Adipocyte (in vitro differentiated cells): ENCODE measurements around the gene SCIN.
A peak's percentile ranks its signal among the peaks of the same experiment; 100 is the strongest.

ENCODE experiments used
- DNase-seq: peaks from one replicate; pipeline ENCODE4 v3.0.0-alpha.2; 2015; ENCODE audit warnings: low read depth
- H3K27me3 ChIP-seq: replicated peaks from 2 replicates; pipeline ENCODE4 v1.7.0; 2013; ENCODE audit warnings: mild to moderate bottlenecking, low read length, moderate library complexity; ENCODE audit not compliant: control insufficient read depth, insufficient read depth
- H3K36me3 ChIP-seq: 2 replicates; pipeline ENCODE4 v1.7.0; 2013; ENCODE audit warnings: low read length, mild to moderate bottlenecking, moderate library complexity; ENCODE audit not compliant: control insufficient read depth, insufficient read depth, severe bottlenecking
- H3K4me1 ChIP-seq: 2 replicates; pipeline ENCODE4 v1.7.0; 2013; ENCODE audit warnings: mild to moderate bottlenecking, low read length, moderate library complexity; ENCODE audit not compliant: control insufficient read depth, insufficient read depth
- H3K4me3 ChIP-seq: 2 replicates; pipeline ENCODE4 v1.7.0; 2013; ENCODE audit warnings: mild to moderate bottlenecking, low read length, moderate library complexity
- H3K9ac ChIP-seq: 2 replicates; pipeline ENCODE4 v1.7.0; 2013; ENCODE audit warnings: mild to moderate bottlenecking, low read length, moderate library complexity
- H3K9me3 ChIP-seq: 2 replicates; pipeline ENCODE4 v1.7.0; 2013; ENCODE audit warnings: mild to moderate bottlenecking, low read length, moderate library complexity; ENCODE audit not compliant: control insufficient read depth

The SCIN gene

GRCh38 chr7:12588259-12588904, 17.9 kb downstream of the SCIN start:
- DNase-seq = no peak
- peaks cover 9% of the 10 kb centered on the region for H3K4me1 ChIP-seq
- no peaks in the 10 kb centered on the region for H3K9me3 ChIP-seq
- no peaks in the 10 kb centered on the region for H3K27me3 ChIP-seq
- H3K36me3 ChIP-seq = no peaks in the 10 kb centered on the region
- no peak overlapping the region for H3K9ac ChIP-seq
- H3K4me3 ChIP-seq = no peak overlapping the region

GRCh38 chr7:12590559-12590958, 20.0 kb downstream of the SCIN start:
- Histone ChIP-seq H3K4me1 (no peaks in the 10 kb centered on the region), H3K9me3 (no peaks in the 10 kb centered on the region), H3K4me3 (no peak overlapping the region), H3K9ac (no peak overlapping the region), H3K27me3 (no peaks in the 10 kb centered on the region), H3K36me3 (no peaks in the 10 kb centered on the region)
- no peak for DNase-seq

- no peak overlapping the region for H3K9ac ChIP-seq
- H3K9me3 ChIP-seq = no peaks in the 10 kb centered on the region
- H3K4me3 ChIP-seq = no peak overlapping the region
- H3K36me3 ChIP-seq = no peaks in the 10 kb centered on the region
- no peak for DNase-seq
- H3K4me1 ChIP-seq = peaks cover 9% of the 10 kb centered on the region
- no peaks in the 10 kb centered on the region for H3K27me3 ChIP-seq
Observed at GRCh38 chr7:12594122-12594897, 23.8 kb downstream of the SCIN start.

DNA sequence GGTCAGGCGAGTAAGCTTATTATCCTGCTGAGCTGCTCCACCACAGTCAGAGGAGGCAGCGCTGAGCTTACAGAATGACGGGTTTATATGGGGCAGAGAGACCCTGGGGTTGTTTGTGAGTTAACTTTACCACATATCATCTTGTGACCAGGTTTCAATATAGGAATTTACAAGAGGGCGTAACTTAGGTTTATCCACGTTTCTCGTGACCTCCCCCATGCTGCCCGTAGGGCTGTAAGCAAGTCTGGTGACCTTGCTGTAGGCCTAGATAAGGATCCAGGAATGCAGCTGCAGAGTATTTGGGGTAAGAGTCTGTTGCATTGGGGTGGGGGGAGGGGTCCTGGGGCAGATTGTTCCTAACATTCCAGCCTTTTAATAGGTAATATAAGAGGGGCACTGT, 24.6 kb downstream of the SCIN start:
- H3K4me3 ChIP-seq = no peak overlapping the region
- no peaks in the 10 kb centered on the region for H3K36me3 ChIP-seq
- H3K27me3 ChIP-seq = no peaks in the 10 kb centered on the region
- no peak overlapping the region for H3K9ac ChIP-seq
- no peaks in the 10 kb centered on the region for H3K9me3 ChIP-seq
- peaks cover 9% of the 10 kb centered on the region for H3K4me1 ChIP-seq
- DNase-seq = no peak

DNA sequence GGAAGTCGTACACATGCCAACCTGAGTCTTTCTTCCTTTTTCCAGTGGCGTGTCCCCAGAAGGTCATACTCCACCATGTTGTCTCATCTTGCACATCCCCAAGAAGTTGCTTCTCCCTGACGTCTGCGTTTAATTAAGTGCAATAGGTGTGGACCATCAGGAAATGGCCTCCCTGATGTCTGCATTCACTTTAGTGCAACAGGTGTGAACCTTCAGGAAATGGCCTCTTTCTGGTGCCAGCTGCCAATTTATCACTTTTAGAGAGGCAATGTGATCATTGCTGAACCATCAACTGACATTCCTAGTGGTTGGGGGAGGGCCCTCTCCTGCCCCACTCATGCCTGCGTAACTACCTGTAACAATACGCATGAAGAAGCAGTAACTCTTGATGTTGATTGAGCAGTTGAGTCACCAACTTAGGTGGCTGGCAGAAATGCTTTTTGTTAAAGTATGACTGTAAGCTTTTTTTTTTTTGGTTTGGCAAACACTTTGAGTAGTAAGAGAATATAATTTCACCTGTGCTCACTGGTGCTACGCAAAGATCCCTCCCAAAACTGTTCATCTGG, 25.8 kb downstream of the SCIN start:
- peaks cover 1% of the 10 kb centered on the region for H3K9me3 ChIP-seq

DNA sequence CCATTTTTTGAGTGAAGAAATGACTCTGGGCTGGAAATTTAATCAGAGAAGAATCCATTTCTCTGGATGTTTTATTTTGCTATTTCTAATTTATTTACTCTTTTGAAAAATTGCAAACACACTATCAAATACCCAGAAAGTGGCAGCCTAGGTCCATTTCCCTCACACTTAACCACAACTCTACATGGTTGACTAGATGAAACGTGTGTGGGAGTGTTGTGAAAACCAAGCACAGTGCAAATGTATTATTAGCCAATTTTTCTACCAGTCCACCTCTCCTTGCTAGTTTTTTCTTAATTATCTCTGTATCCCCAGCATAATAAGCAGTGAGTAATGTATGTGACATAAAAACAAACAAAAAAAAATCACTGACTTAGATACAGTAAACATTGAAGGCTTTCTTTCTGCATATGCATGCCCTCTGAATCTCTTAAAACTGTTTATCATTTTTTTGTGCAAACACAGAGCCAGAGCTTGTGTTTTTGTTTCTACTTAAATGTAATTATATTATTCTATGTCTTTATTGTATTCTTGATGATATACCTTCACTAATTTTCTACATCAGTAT, 30.9 kb downstream of the SCIN start:
- Histone ChIP-seq H3K9ac (no peak overlapping the region), H3K27me3 (no peaks in the 10 kb centered on the region), H3K9me3 (peaks cover 14% of the 10 kb centered on the region), H3K36me3 (no peaks in the 10 kb centered on the region), H3K4me1 (peaks cover 9% of the 10 kb centered on the region), H3K4me3 (no peak overlapping the region)
- no peak for DNase-seq

More for the DNA sequence above, 25.8 kb downstream of the SCIN start:
- Histone ChIP-seq H3K36me3 (no peaks in the 10 kb centered on the region), H3K4me3 (no peak overlapping the region), H3K4me1 (peaks cover 9% of the 10 kb centered on the region), H3K27me3 (no peaks in the 10 kb centered on the region), H3K9ac (no peak overlapping the region)
- DNase-seq = no peak

- DNase-seq = peak; percentile 19
- no peak overlapping the region for H3K4me3 ChIP-seq
- no peaks in the 10 kb centered on the region for H3K27me3 ChIP-seq
- no peaks in the 10 kb centered on the region for H3K36me3 ChIP-seq
- H3K9me3 ChIP-seq = peaks cover 6% of the 10 kb centered on the region
- peaks cover 25% of the 10 kb centered on the region for H3K4me1 ChIP-seq
- no peak overlapping the region for H3K9ac ChIP-seq
Observed at GRCh38 chr7:12607134-12607533, 36.6 kb downstream of the SCIN start.

DNA sequence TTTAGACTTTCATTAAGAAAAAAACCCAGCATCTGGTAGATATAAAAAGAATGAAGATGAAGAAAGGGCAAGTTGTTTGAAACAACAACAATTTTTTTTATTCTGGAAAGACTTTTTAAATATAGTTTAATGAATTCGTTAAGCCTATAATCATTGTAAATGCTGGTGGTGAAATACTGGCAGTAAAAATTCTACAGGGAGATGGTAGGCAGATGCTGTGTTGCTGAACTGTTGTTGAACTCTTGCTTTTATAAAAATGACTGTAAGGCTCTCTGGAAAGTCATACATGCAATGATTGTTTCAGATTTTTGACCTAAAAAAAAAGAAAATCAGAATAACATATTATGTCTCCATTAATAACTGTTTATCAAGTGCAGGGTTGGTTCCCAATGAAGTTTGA, 39.0 kb downstream of the SCIN start:
- Histone ChIP-seq H3K36me3 (no peaks in the 10 kb centered on the region), H3K9me3 (no peaks in the 10 kb centered on the region), H3K9ac (no peak overlapping the region), H3K4me1 (peaks cover 25% of the 10 kb centered on the region), H3K27me3 (no peaks in the 10 kb centered on the region), H3K4me3 (no peak overlapping the region)
- DNase-seq = peak; percentile 47

DNA sequence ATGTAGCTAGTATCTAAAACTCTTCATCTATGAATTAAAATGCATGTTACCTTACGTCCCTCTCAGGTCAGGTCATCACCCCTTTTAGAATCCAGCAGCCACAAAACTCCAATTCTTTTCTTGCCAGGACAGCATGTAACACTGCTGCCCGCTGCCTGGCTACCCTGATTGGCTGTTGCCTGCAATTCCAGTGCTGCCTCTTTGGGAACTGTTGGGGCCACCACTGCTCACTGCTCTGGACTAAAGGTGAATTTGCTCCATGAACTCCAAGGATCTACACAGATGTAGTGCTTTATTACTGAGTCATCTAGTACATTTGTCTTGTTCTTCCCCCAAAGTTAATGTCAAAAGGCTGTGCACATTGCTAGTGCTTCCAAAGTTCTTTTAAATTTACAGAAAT, 40.4 kb downstream of the SCIN start:
- Histone ChIP-seq H3K36me3 (no peaks in the 10 kb centered on the region), H3K4me1 (peaks cover 25% of the 10 kb centered on the region), H3K9me3 (no peaks in the 10 kb centered on the region), H3K27me3 (no peaks in the 10 kb centered on the region), H3K4me3 (peak overlapping the region; percentile 35), H3K9ac (peak overlapping the region; percentile 11)
- peak; percentile 24 for DNase-seq

GRCh38 chr7:12612622-12613021, 42.1 kb downstream of the SCIN start:
- Histone ChIP-seq H3K36me3 (no peaks in the 10 kb centered on the region), H3K27me3 (no peaks in the 10 kb centered on the region), H3K4me3 (no peak overlapping the region), H3K4me1 (peaks cover 25% of the 10 kb centered on the region), H3K9ac (no peak overlapping the region), H3K9me3 (no peaks in the 10 kb centered on the region)
- no peak for DNase-seq

- H3K4me3 ChIP-seq = no peak overlapping the region
- H3K27me3 ChIP-seq = no peaks in the 10 kb centered on the region
- H3K9me3 ChIP-seq = no peaks in the 10 kb centered on the region
- H3K36me3 ChIP-seq = no peaks in the 10 kb centered on the region
- no peak for DNase-seq
- no peak overlapping the region for H3K9ac ChIP-seq
- H3K4me1 ChIP-seq = no peaks in the 10 kb centered on the region
Observed at GRCh38 chr7:12619461-12620069, 49.0 kb downstream of the SCIN start.
